CD4-positive, alpha-beta memory T cell (primary cell): ENCODE data around the gene MEPCE. TPM values are rescaled to one million over a fixed set of nuclear protein-coding genes. Genes with fewer than 3 reads are reported as not detected.

Source experiments
- CTCF ChIA-PET: fragments of 350-600 bp; sonication (Branson Sonifier 250); formaldehyde crosslinking; loops from one replicate; lab custom pipeline; 2021; ENCODE audit warnings: inconsistent platforms; ENCODE audit not compliant: partially characterized antibody; lab: Charles Lee
- POLR2A ChIA-PET: fragments of 350-600 bp; sonication (Branson Sonifier 250); formaldehyde crosslinking; loops from one replicate; lab custom pipeline; 2021; ENCODE audit not compliant: partially characterized antibody; lab: Charles Lee
- DNase-seq, 5 donors: peaks; one replicate each; pipeline versions ENCODE4 v3.0.0 to v3.0.0-alpha.2; 2020 to 2022; ENCODE audit warnings: mixed read lengths in 1 of 5
- H3K27ac ChIP-seq: one replicate; pipeline ENCODE4 v1.7.0; 2013; ENCODE audit warnings: low read depth, low read length
- H3K27me3 ChIP-seq: 2 replicates; pipeline ENCODE4 v1.7.0; 2013; ENCODE audit warnings: mild to moderate bottlenecking, low read length, moderate library complexity; ENCODE audit not compliant: insufficient read depth
- H3K36me3 ChIP-seq: 2 replicates; pipeline ENCODE4 v1.7.0; 2013; ENCODE audit warnings: mild to moderate bottlenecking, low read length, moderate library complexity; ENCODE audit not compliant: insufficient read depth
- H3K4me1 ChIP-seq: 2 replicates; pipeline ENCODE4 v1.7.0; 2013; ENCODE audit warnings: mild to moderate bottlenecking, low read length, moderate library complexity; ENCODE audit not compliant: insufficient read depth
- H3K4me3 ChIP-seq, 2 donors: one replicate each; pipeline ENCODE4 v1.7.0; 2013; ENCODE audit warnings: low read length in 2 of 2, mild to moderate bottlenecking in 1 of 2
- H3K9me3 ChIP-seq, 2 donors: one replicate each; pipeline ENCODE4 v1.7.0; 2013; ENCODE audit warnings: low read length in 2 of 2, control low read depth in 1 of 2; ENCODE audit not compliant: control insufficient read depth in 1 of 2
- H3K27ac Mint-ChIP-seq, 7 donors: one replicate each; pipeline ENCODE4 v1.8.0; 2020 to 2021; ENCODE audit warnings: mixed read lengths in 7 of 7, mild to moderate bottlenecking in 6 of 7, inconsistent platforms in 3 of 7, moderate library complexity in 3 of 7
- H3K27me3 Mint-ChIP-seq, 2 donors: one replicate each; pipeline ENCODE4 v1.8.0; 2020 to 2021; ENCODE audit warnings: mixed read lengths in 2 of 2
- H3K36me3 Mint-ChIP-seq, 2 donors: one replicate each; pipeline ENCODE4 v1.8.0; 2020 to 2021; ENCODE audit warnings: mixed read lengths in 2 of 2, inconsistent platforms in 1 of 2, mild to moderate bottlenecking in 1 of 2
- H3K4me1 Mint-ChIP-seq, 4 donors: one replicate each; pipeline ENCODE4 v1.8.0; 2020 to 2021; ENCODE audit warnings: mixed read lengths in 4 of 4, mild to moderate bottlenecking in 1 of 4
- H3K4me3 Mint-ChIP-seq, 8 donors: one replicate each; pipeline ENCODE4 v1.8.0; 2020 to 2021; ENCODE audit warnings: mixed read lengths in 8 of 8, mild to moderate bottlenecking in 7 of 8, moderate library complexity in 6 of 8, inconsistent platforms in 3 of 8
- H3K9me3 Mint-ChIP-seq, 8 donors: one replicate each; pipeline ENCODE4 v1.8.0; 2020 to 2021; ENCODE audit warnings: mixed read lengths in 8 of 8, mild to moderate bottlenecking in 5 of 8, inconsistent platforms in 3 of 8, moderate library complexity in 1 of 8
- intact Hi-C: fragments of 100-400 bp; cut with micrococcal nuclease; formaldehyde crosslinking; loops from one replicate; pipeline ENCODE4 v1.15.1; 2023
- polyA plus RNA-seq, 2 donors: library from polyadenylated mRNA; unstranded; fragments of 300-500 nt; fragmentation: Illumina TruSeq; gene quantifications; one replicate each; pipeline ENCODE4 v1.2.3, GENCODE V29; 2021
- total RNA-seq, 2 experiments: library from RNA; stranded (reverse); gene quantifications; one replicate each; pipeline ENCODE4 v1.2.3, GENCODE V29; 2021

Gene MEPCE
- total and polyA plus RNA-seq, 4 experiments from 2014 or later, result 7.9 to 58.8 (median 34.6) TPM

DNA sequence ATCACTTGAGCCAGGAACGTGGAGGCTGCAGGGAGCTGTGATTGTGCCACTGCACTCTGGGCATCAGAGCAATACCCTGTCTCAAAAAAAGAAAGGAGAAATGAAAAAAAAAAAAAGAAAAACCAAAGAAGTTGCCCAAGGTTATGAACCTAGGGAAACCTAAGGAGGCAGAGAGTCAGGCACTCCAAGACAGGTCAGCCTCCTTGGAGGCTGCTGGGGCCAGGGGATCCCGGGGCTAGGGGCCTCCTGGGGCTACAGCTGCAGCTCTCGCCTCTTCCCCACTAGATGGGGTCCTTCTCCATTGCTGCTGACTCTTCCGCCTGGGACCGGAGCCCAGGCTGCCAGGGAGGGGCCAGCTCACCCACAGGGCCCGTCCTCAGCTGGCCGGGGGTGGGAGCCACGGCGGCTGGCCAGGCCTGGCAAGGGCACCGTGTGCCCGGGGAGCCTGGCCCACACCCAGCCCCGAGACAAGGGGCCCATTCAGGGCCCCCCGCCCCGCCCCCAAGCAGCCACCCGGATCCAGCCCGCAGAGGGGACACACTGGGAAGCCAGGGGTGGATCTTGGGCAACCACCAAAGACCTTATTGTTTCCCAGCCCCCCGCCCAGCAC lies 36.2 kb downstream of the MEPCE start:
- POLR2A ChIA-PET, result interaction anchor here (0.8 to 1.9 kb wide), 4 partner anchors 8 to 103 kb away, joined by 4 to 6 read pairs (median 5); no protein-coding TSS in a partner anchor
- H3K27ac ChIP-seq, result no peak overlapping the region
- no peaks in the 10 kb centered on the region for H3K27me3 Mint-ChIP-seq
- H3K36me3 Mint-ChIP-seq, result peaks cover 20 to 38% of the 10 kb centered on the region in 2 donors
- peak overlapping the region in 2 of 7 donors; percentile 57 for H3K27ac Mint-ChIP-seq
- H3K27me3 ChIP-seq, result no peaks in the 10 kb centered on the region
- DNase-seq, result peak in 1 of 5 donors; percentile 15
- no peak overlapping the region for H3K4me3 ChIP-seq
- peaks cover 6 to 24% (median 12%) of the 10 kb centered on the region in 4 donors for H3K4me1 Mint-ChIP-seq
- no peak overlapping the region for H3K4me3 Mint-ChIP-seq
- CTCF ChIA-PET, result interaction anchor here (0.7 to 2.4 kb wide), 8 partner anchors 10 to 99 kb away, joined by 3 to 11 read pairs (median 3); no protein-coding TSS in a partner anchor
- no peaks in the 10 kb centered on the region for H3K9me3 Mint-ChIP-seq
- H3K9me3 ChIP-seq, result no peaks in the 10 kb centered on the region
- peaks cover 9% of the 10 kb centered on the region for H3K4me1 ChIP-seq
- H3K36me3 ChIP-seq, result peaks cover 17% of the 10 kb centered on the region
- intact Hi-C loops, result no loop called here

DNA sequence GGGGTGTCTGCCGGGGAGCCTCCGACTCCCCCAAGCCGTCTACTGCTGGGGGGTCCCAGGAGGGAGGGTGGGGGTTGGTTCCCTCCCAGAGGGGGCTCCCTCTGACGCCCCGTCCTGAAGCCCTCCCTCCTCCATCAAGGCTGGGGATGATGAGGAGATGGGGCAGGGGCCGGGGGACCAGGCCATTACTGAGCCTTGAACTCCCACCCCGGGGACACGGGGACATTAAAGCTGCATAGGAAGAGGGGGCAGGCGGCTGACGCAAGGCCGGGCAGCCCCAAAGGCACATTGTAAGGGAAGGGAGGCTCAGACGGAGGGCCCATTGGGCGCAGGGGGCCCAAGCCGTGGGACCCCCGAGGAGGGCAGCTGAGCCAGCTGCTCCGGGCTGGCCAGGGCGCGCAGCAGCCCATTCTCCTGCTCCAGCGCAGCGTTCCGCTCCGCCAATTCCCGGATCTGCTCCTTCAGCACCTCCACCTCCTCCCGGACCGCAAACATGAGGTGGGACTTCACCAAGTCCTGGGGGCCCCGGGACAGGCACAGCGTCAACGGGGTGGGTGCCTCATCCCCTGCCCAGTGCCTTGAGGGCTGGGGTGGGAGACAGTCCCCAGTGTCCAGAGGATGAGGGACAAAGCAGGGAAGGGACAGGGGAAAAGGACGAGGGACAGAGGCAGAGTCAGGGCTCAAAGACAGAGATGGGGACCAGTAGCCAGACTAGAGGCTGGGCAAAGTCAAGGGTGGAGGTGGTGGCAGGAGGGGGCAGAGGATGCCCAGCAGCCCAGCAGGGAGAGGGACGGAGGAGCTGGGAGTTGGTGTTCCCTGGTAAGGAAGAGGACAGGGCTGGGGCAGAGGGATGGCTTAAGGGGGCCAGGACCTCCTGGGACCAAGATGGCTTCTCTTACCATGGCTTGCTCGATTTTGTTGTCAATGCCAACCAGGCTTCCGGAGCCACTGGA lies 37.3 kb downstream of the MEPCE start:
- no peaks in the 10 kb centered on the region for H3K27me3 ChIP-seq
- intact Hi-C loops, result no loop called here
- peaks cover 7 to 24% (median 13%) of the 10 kb centered on the region in 4 donors for H3K4me1 Mint-ChIP-seq
- no peaks in the 10 kb centered on the region for H3K9me3 ChIP-seq
- no peak for DNase-seq
- ChIA-PET CTCF (interaction anchor here (1.1 kb wide), 1 partner anchor 97 kb away, joined by 3 read pairs; no protein-coding TSS in a partner anchor), POLR2A (interaction anchor here (0.5 to 3.8 kb wide), 4 partner anchors 11 to 117 kb away, joined by 3 to 26 read pairs (median 4); partner anchors contain the start of gene TSC22D4)
- peaks cover 9% of the 10 kb centered on the region for H3K4me1 ChIP-seq
- peak overlapping the region in 1 of 7 donors; percentile 73 for H3K27ac Mint-ChIP-seq
- H3K36me3 Mint-ChIP-seq, result peaks cover 19 to 40% of the 10 kb centered on the region in 2 donors
- H3K27ac ChIP-seq, result no peak overlapping the region
- H3K36me3 ChIP-seq, result peaks cover 21% of the 10 kb centered on the region
- H3K27me3 Mint-ChIP-seq, result no peaks in the 10 kb centered on the region
- no peak overlapping the region for H3K4me3 ChIP-seq
- peak overlapping the region in 1 of 8 donors; percentile 31 for H3K4me3 Mint-ChIP-seq
- H3K9me3 Mint-ChIP-seq, result no peaks in the 10 kb centered on the region

DNA sequence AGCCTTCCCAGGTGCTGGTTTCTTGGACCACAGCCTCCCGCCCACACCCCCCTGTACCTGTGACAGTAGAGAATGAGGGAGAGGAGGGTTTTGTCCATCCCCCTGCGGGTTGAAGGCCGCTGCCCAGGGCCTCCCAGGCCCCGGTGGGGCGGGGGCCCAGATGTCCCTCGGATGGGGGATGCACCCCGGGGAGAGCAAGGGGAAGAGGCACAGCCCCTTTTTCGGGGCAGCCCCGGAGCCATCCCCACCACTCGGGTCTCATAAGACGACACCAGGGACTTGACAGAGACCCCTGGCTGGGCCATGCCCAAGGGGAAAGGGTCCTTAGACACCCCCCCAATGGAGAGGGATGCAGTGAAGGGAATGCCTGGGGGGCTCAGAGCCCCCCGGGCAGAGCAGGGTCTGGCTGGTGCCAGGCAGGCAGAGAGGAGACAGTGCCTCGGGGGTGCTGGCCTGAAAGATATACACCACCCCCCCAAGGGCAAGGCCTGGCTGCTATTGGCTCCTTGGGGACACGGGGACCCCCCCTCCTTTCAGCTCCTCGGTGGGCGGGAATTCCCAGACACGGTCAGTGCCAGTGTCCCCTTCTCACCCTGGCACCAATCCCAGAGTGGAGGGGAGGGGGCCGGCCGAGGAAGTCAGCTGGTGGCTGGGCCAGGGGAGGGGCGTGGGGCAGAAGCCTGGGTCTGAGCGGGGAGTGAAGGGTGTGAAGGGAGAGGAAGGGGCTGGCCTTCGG lies 38.2 kb downstream of the MEPCE start:
- H3K27me3 ChIP-seq, result no peaks in the 10 kb centered on the region
- no peaks in the 10 kb centered on the region for H3K9me3 ChIP-seq
- Mint-ChIP-seq H3K9me3 (no peaks in the 10 kb centered on the region), H3K27ac (no peak overlapping the region), H3K27me3 (no peaks in the 10 kb centered on the region), H3K4me1 (peaks cover 8 to 25% (median 14%) of the 10 kb centered on the region in 4 donors), H3K36me3 (peaks cover 17 to 41% of the 10 kb centered on the region in 2 donors), H3K4me3 (no peak overlapping the region)
- H3K27ac ChIP-seq, result no peak overlapping the region
- intact Hi-C loops, result no loop called here
- DNase-seq, result no peak
- POLR2A ChIA-PET, result interaction anchor here (1.2 to 3.8 kb wide), 3 partner anchors 10 to 92 kb away, joined by 6 to 26 read pairs (median 8); partner anchors contain the start of gene TSC22D4
- no peak overlapping the region for H3K4me3 ChIP-seq
- CTCF ChIA-PET, result interaction anchor here (1.1 to 4.2 kb wide), 5 partner anchors 12 to 116 kb away, joined by 3 to 76 read pairs (median 8); partner anchors contain the start of genes NYAP1 and TSC22D4
- H3K4me1 ChIP-seq, result peaks cover 12% of the 10 kb centered on the region
- H3K36me3 ChIP-seq, result peaks cover 23% of the 10 kb centered on the region

DNA sequence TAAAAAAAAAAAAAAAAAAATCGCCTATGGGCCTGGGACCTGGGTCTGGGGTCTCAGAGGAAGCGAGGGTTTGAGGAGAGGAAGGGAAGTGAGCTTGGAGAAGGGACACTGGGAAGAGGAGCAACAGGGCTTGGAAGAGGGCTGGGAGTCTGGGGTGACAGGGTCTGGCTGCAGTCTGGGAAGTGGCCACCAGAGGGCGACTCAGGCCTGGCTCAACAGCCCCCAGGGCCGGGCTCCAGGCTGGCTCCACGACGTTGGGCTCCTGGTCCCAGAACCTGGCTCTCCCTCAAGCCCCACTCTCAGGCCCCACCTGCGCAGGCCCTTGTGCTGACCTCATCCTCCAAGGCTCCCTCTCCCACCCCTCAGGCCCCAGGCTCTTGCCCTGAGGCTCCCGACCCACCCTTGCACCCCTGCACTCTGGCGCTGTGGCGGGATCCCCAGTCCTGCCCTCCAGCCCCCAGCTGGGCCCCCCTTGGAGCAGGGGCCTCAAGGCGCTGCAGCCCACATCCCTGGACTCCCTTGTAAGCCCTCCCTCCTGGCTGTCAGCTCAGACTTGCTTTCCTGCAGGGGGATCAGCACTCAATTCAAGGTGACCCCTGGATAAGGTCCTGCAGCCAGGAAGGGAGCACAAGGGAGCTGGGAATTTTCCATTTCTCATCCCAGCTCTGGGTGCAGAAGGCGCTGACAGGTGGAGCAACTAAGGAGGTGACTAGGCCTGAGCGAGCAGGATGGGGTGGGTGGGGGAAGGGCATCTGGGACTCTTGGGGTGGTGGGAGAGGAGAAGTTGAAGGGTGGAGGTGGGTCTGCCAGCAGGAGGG lies 39.8 kb downstream of the MEPCE start:
- H3K27me3 ChIP-seq, result no peaks in the 10 kb centered on the region
- no peak overlapping the region for H3K4me3 ChIP-seq
- H3K36me3 ChIP-seq, result peaks cover 36% of the 10 kb centered on the region
- no peaks in the 10 kb centered on the region for H3K9me3 ChIP-seq
- Mint-ChIP-seq H3K4me3 (no peak overlapping the region), H3K27ac (peak overlapping the region; percentile 57 to 87 (median 70)), H3K4me1 (peaks cover 17 to 37% (median 27%) of the 10 kb centered on the region in 4 donors), H3K36me3 (peaks cover 17 to 46% of the 10 kb centered on the region in 2 donors), H3K9me3 (no peaks in the 10 kb centered on the region), H3K27me3 (no peaks in the 10 kb centered on the region)
- intact Hi-C loops, result loop anchor here (1.0 kb wide), 3 partner anchors 10 to 90 kb away; partner anchors contain the start of genes NYAP1 and TSC22D4
- H3K27ac ChIP-seq, result no peak overlapping the region
- H3K4me1 ChIP-seq, result peaks cover 26% of the 10 kb centered on the region
- peak; percentile 71 to 78 (median 72) for DNase-seq
- CTCF ChIA-PET, result interaction anchor here (0.6 to 4.2 kb wide), 36 partner anchors 9 to 383 kb away, joined by 3 to 76 read pairs (median 6); partner anchors contain the start of genes FBXO24, LRCH4, NYAP1 and POP7
- POLR2A ChIA-PET, result interaction anchor here (0.7 to 3.8 kb wide), 19 partner anchors 9 to 236 kb away, joined by 3 to 26 read pairs (median 4); partner anchors contain the start of genes AGFG2, POP7, PPP1R35 and TSC22D4

DNA sequence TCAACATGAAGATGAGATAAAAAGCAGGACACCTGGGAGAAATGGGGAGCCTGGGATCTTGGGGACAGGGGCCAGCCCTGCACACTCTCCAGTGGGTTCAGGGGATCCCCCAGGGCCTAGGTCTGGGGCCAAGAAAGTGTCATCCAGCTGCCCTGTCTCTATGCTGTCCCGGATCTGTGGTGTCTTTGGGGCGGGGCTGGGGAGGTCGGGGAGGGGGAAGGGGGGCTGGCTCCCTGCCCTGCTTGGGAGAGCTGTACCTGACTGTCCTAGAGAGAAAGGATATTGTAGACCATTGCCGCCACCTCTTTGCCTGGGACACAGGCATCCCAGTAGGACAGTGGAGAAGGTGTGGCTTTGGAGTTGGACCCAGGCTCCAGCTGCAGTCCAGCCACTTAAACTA lies 41.4 kb downstream of the MEPCE start:
- Histone ChIP-seq H3K27me3 (no peaks in the 10 kb centered on the region), H3K4me3 (no peak overlapping the region), H3K9me3 (no peaks in the 10 kb centered on the region), H3K27ac (no peak overlapping the region), H3K4me1 (peaks cover 42% of the 10 kb centered on the region), H3K36me3 (peaks cover 49% of the 10 kb centered on the region)
- intact Hi-C loops, result no loop called here
- peaks cover 12 to 51% of the 10 kb centered on the region in 2 donors for H3K36me3 Mint-ChIP-seq
- no peak for DNase-seq
- H3K27ac Mint-ChIP-seq, result peak overlapping the region in 4 of 7 donors; percentile 4 to 77 (median 50)
- peak overlapping the region in 1 of 8 donors; percentile 46 for H3K4me3 Mint-ChIP-seq
- CTCF ChIA-PET, result interaction anchor here (0.6 to 4.2 kb wide), 6 partner anchors 9 to 235 kb away, joined by 3 to 76 read pairs (median 6); partner anchors contain the start of genes NYAP1, POP7 and TSC22D4
- H3K9me3 Mint-ChIP-seq, result no peaks in the 10 kb centered on the region
- H3K4me1 Mint-ChIP-seq, result peaks cover 25 to 50% (median 37%) of the 10 kb centered on the region in 4 donors
- POLR2A ChIA-PET, result interaction anchor here (1.3 to 2.1 kb wide), 5 partner anchors 12 to 116 kb away, joined by 4 to 12 read pairs (median 7); partner anchors contain the start of genes AGFG2 and PPP1R35
- H3K27me3 Mint-ChIP-seq, result no peaks in the 10 kb centered on the region
